Fibroblast of lung (primary cell): ENCODE results near the gene FKBP9.

Experiments used
- EZH2 ChIP-seq: IDR thresholded peaks from 2 replicates; pipeline ENCODE4 v1.5.1; 2012; ENCODE audit warnings: low read length, control low read depth, mild to moderate bottlenecking; ENCODE audit errors: missing control alignments
- TF ChIP-seq, protein P1 (sequence below), 2 donors: IDR thresholded peaks in 1 of 2; conservative IDR thresholded peaks in 1 of 2; 1 replicate in 1 of 2; 2 replicates in 1 of 2; pipeline ENCODE4 v1.5.1; 2011 to 2012; ENCODE audit warnings: low read length in 2 of 2, control low read depth in 1 of 2, inconsistent platforms in 1 of 2, low read depth in 1 of 2, mild to moderate bottlenecking in 1 of 2

DNA sequence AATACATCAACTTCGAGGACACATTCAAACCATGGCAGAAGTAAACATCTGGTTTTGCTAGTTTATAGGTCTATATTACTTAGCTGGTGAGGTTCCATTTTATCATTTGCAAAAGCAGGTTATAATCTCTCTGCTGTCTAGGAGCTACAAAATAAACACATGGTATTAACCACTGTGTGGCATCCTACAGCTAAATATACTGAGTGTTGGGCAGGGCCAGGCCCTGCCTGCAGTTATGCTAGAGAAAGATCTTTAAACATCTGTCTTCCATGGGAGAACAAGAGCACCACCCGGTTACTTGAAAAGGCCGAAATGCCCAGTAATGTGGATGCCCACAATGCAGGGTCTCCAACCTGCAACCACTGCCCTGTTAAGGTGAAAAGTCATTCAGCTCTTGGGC lies 20.6 kb upstream of the FKBP9 start:
- TF ChIP-seq EZH2: no peak
- TF ChIP-seq, protein P1, sequence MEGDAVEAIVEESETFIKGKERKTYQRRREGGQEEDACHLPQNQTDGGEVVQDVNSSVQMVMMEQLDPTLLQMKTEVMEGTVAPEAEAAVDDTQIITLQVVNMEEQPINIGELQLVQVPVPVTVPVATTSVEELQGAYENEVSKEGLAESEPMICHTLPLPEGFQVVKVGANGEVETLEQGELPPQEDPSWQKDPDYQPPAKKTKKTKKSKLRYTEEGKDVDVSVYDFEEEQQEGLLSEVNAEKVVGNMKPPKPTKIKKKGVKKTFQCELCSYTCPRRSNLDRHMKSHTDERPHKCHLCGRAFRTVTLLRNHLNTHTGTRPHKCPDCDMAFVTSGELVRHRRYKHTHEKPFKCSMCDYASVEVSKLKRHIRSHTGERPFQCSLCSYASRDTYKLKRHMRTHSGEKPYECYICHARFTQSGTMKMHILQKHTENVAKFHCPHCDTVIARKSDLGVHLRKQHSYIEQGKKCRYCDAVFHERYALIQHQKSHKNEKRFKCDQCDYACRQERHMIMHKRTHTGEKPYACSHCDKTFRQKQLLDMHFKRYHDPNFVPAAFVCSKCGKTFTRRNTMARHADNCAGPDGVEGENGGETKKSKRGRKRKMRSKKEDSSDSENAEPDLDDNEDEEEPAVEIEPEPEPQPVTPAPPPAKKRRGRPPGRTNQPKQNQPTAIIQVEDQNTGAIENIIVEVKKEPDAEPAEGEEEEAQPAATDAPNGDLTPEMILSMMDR (conservative IDR thresholded peaks at IDR 0.05 in 1 of 2, IDR thresholded peaks at IDR 0.05 in 1 of 2; ENCODE audit: low read depth in 1 of 2, low read length in 2 of 2): no peak
